Ecto neural progenitor cell (in vitro differentiated cells): ENCODE measurements around the gene POC5.

Experiments used
- DNase-seq: peaks from one replicate; pipeline ENCODE4 v3.0.0-alpha.2; 2018; ENCODE audit warnings: low spot score

The POC5 gene

GRCh38 chr5:75660678-75661465, 56.4 kb downstream of the POC5 start:
- no peak for DNase-seq

DNA sequence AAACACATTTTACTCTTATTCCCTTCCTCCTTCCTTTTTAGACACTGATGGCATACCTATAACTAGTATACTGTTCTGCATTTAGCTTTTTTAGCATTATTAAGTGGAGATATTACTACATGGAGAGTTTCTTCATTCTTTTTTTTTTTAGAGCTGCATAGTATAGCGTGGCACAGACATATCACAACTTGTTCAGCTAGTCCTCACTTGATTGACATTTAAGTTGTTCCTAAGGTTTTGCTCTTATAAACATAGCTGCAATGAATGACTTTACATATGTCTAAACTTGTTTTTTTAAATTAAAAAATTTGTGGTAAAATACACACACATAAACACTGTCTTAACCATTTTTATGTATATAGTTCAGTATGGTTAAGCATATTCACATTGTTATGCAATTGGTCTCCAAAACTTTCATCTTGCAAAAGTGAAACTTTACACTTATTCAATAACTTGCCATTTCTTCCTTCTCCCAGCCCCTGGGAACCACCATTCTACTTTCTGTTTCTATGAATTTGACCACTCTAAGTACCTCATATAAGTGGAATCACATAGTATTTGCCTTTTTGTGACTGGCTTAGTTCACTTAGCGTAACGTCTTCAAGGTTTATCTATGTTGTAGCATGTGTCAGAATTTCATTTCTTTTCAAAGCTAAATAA, 57.3 kb downstream of the POC5 start:
- DNase-seq, result no peak

GRCh38 chr5:75656311-75657003, 60.8 kb downstream of the POC5 start:
- no peak for DNase-seq

- no peak for DNase-seq
These were observed 62.4 kb downstream of the POC5 start for GRCh38 chr5:75654693-75655295.

- DNase-seq, result no peak
These were observed 63.7 kb downstream of the POC5 start for GRCh38 chr5:75653521-75653920.

- DNase-seq, result no peak
These were observed 65.5 kb downstream of the POC5 start for GRCh38 chr5:75651575-75652238.

DNA sequence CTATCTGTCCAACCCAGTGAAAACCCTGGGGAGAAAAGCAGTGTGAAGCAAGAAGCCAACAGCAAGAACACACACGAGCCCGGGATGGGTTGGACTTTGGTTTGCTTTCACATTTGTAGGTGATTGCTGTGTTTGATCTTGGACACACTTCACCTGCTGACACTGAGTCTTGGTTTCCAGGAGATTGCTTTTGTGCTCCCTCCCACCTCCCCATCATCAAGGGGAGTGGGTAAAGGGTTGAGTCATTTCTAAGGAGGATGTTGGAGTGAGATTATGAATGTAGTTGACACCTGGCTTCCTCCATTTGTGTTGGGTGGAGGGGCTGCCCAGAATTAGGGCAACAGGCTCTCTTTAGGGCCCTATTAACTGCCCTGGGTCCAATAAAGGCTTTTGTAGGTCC, 68.5 kb downstream of the POC5 start:
- DNase-seq, result no peak

DNA sequence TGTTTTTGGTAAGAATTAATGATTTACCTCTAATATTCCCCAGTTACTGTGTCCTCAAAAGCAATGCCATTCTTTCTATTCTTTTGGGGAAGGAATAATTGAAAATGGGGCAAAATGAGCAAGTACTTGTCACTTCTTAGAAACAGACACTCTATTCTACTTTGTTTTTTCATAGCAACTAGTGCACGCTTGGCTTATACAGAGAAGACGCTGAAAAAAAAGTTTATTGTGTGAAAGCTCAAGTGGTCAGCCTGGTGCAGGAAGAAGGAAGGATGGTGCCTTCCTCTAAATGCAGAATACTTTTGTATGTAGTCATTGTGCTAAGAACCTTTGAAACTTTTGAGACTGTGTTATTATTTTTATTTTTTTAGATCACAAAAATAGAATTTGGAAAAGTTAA, 76.4 kb downstream of the POC5 start:
- DNase-seq, result no peak

GRCh38 chr5:75640395-75640794, 76.8 kb downstream of the POC5 start:
- no peak for DNase-seq

DNA sequence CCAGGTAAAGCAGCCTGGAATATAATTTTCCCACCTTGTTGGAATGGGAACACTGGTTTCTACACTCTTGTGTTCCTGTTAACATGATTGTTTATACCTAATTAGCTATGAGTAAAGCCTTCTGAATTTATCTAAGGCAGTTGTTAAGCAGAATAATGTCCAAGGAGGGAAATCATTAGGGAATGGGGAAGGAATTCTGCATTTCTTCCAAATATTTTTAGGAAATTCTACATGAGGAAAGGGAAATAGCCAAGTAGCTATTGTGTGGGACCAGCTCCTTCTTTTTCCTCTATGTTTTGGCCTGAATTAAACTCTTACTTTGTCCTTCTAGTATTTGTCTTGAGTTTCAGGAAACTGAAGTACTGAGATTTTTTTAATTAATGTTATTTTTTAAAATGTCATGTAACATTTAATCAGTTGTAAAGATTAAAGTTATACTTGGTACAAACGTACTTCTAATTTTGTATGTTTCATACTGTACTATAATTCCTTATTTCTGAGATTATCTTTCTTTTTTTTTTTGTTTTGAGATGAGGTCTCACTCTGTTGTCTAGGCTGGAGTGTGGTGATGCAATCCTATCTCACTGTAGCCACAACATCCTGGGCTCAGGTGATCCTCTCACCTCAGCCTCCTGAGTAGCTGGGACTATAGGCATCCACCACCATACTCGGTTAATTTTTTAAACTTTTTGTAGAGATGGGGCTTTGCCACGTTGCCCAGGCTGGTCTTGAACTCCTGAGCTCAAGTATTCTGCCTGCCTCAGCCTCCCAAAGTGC, 77.5 kb downstream of the POC5 start:
- no peak for DNase-seq

GRCh38 chr5:75637949-75638348, 79.3 kb downstream of the POC5 start:
- no peak for DNase-seq

- DNase-seq, result no peak
These were observed 84.9 kb downstream of the POC5 start for GRCh38 chr5:75632321-75632720.

DNA sequence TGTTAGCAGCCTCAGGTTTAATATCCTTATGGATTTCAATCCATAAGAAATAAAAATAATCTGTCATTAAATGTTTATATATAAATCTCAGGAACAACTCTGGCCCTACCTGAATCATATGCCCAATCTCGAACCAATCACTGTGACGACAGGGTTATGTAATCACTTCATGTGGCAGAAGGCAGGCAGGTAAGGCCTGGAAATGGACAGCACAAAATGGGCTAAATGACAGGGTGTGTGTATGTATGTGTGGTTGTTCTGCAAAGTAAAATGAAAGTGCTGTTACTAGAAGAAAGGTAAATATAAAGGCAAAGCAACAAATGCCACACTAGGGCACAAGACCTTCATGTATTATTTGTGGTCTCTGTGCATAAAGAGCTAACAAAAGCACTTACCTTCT, 86.4 kb downstream of the POC5 start:
- no peak for DNase-seq

- no peak for DNase-seq
These were observed 89.4 kb downstream of the POC5 start for GRCh38 chr5:75627801-75628200.

- no peak for DNase-seq
These were observed 90.3 kb downstream of the POC5 start for GRCh38 chr5:75626959-75627358.
